ENCODE measurements around the gene OR10P1.
"Not testable (repeated sequence)": the region's sequence is repeated elsewhere in the genome, so short reads cannot be mapped to it uniquely, and the experiment has no call there.

The OR10P1 gene

DNA sequence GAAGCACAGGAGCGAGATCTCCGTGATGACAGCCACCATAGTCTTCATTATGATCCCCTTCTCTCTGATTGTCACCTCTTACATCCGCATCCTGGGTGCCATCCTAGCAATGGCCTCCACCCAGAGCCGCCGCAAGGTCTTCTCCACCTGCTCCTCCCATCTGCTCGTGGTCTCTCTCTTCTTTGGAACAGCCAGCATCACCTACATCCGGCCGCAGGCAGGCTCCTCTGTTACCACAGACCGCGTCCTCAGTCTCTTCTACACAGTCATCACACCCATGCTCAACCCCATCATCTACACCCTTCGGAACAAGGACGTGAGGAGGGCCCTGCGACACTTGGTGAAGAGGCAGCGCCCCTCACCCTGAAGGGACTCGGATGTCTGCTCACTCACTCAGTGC is 775 bp downstream of the OR10P1 start:
- TF ChIP-seq, protein P1, sequence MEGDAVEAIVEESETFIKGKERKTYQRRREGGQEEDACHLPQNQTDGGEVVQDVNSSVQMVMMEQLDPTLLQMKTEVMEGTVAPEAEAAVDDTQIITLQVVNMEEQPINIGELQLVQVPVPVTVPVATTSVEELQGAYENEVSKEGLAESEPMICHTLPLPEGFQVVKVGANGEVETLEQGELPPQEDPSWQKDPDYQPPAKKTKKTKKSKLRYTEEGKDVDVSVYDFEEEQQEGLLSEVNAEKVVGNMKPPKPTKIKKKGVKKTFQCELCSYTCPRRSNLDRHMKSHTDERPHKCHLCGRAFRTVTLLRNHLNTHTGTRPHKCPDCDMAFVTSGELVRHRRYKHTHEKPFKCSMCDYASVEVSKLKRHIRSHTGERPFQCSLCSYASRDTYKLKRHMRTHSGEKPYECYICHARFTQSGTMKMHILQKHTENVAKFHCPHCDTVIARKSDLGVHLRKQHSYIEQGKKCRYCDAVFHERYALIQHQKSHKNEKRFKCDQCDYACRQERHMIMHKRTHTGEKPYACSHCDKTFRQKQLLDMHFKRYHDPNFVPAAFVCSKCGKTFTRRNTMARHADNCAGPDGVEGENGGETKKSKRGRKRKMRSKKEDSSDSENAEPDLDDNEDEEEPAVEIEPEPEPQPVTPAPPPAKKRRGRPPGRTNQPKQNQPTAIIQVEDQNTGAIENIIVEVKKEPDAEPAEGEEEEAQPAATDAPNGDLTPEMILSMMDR (IDR thresholded peaks at IDR 0.05; ENCODE audit: borderline replicate concordance, insufficient read depth, low read depth, low read length) = no peak
- no peak overlapping the region for H3K4me3 ChIP-seq (ENCODE audit: low read depth, low read length)

DNA sequence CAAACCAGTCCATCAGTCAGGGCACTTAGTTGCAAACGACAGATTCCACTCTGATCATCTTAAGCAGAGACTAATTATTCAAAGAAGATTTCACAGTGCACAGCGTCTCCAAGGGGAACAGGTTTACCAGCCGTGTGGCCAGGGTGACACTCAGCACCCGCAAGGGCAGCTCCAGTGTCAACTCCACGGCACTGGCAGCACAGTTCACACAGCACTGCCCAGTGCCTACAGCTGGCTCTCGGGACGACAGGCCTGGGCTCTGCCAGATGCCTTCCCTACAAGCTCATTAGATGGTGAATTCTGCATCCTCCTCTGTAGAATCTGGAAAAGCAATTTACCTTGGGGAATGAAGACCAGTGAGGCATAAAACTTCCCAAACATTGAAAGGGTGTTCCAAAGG is 4.9 kb downstream of the OR10P1 start:
- H3K4me3 ChIP-seq (ENCODE audit: low read depth, low read length) = no peak overlapping the region
- TF ChIP-seq, protein P1 (IDR thresholded peaks at IDR 0.05; ENCODE audit: borderline replicate concordance, insufficient read depth, low read depth, low read length) = no peak

DNA sequence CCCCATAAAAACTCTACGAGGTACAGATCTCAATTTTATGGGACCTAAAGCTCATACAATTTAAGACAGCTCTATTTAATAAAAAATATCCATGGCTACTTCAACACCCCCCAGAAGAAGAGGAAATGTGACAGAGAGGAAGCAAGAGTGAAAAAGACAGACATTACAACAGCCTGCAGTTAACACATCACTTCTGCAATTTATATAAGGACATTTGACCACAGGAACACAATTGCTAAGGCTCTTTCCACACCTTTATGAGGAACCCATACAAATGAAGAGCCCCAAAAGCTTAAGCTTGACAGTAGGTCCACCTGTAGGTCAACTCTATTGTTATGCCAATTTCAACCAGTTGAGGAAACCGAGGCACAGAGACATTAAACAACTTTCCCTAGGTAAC is 5.6 kb downstream of the OR10P1 start:
- H3K4me3 ChIP-seq (ENCODE audit: low read depth, low read length) = no peak overlapping the region
- TF ChIP-seq, protein P1 (IDR thresholded peaks at IDR 0.05; ENCODE audit: borderline replicate concordance, insufficient read depth, low read depth, low read length) = no peak

DNA sequence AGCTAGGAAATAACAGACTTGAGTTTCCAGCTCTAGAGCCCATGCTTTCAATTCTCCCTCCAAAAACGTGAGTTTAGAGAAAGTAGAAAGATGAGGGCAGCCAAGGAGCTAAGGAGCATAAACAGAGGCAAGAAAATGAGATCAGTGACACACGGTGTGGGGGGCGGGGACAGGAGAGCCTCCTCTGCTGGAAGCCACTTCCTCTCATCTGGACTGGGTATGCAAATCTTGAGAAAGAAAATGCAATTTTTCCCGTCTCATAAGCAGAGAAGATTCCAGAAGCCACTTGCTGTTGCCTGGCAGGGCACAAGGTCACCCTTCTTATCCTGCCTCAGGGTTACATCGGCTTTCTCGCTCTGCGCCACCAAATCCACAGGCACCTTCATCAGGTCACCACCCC is 6.0 kb downstream of the OR10P1 start:
- TF ChIP-seq, protein P1 (IDR thresholded peaks at IDR 0.05; ENCODE audit: borderline replicate concordance, insufficient read depth, low read depth, low read length) = no peak
- H3K4me3 ChIP-seq (ENCODE audit: low read depth, low read length) = no peak overlapping the region

DNA sequence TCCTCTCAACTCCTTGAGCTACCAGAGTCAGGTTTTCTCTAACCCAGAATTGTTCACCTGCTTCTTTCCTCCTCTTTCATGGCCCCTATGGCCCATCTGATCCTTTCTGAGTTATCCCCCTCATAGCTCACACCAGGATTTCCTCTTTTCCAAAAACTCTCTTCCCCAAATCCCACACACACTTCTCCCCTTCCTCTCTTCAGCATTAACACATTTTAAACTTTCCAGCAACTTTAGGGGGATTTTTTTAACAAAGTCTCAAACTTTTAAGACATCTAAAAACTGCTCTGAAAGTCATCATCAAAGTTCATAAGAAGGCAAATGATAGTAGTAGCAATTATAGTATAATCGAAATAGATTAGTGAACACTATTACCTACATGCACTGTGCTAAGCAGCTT is 7.9 kb downstream of the OR10P1 start:
- H3K4me3 ChIP-seq (ENCODE audit: low read depth, low read length) = no peak overlapping the region
- TF ChIP-seq, protein P1 (IDR thresholded peaks at IDR 0.05; ENCODE audit: borderline replicate concordance, insufficient read depth, low read depth, low read length) = no peak

DNA sequence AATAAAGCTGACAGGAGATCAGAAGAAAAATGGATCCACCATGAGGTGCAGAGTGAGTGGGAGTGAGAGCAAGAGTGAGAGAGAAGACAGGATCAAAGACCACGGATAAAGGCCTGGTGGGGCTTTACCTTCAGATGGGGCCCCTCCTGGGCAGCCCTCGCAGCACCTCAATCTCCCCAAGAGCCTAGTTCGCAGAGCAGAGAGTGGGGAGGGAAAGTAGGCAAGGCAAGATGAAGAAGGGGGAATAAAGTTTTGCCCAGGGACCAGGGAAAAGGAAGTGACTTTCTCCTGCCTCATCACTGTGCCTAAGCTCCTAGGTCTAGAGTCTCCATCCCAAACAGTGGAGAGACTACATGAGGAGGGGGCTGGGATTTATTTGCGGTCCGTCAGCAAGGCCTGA is 10.3 kb downstream of the OR10P1 start:
- H3K4me3 ChIP-seq (ENCODE audit: low read depth, low read length) = no peak overlapping the region
- TF ChIP-seq, protein P1 (IDR thresholded peaks at IDR 0.05; ENCODE audit: borderline replicate concordance, insufficient read depth, low read depth, low read length) = no peak

DNA sequence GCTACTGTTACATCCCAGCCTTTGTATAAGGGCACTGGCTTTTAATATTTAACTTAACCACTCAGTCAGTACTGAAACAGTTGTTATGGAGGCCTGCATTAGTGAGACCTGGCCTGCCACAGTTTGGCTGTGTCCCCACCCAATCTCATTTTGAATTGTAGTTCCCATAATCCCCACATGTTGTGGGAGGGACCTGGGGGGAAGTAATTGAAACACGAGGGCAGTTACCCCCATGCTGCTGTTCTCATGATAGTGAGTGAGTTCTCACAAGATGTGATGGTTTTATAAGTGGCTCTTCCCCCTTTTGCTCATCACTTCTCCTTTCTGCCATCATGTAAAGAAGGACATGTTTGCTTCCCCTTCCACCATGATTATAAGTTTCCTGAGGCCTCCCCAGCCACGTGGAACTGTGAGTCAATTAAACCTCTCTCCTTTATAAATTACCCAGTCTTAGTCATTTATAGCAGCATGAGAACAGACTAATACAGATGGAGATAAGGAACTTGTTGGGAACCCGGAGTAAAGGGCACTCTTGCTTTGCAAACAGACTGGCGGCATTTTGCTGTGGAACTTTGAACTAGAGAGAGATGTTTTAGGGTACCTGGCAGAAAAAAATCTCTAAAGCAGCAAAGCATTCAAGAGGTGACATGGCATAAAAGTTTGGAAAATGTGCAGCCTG is 14.1 kb downstream of the OR10P1 start:
- H3K4me3 ChIP-seq (ENCODE audit: low read depth, low read length) = not testable (repeated sequence)

DNA sequence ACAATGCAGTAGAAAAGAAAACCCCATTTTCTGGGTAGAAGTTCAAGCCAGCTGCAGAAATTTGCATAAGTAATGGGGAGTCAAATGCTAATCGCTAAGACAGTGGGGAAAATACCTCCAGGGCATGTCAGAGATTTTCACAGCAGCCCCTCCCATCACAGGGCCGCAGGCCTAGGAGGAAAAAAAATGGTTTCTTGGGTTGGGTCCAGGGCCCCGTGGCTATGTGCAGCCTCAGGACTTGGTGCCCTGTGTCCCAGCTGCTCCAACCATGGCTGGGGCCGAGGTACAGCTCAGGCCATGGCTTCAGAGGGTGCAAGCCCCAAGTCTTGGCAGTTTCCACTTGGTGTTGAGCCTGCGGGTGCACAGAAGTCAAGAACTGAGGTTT is 14.6 kb downstream of the OR10P1 start:
- no peak overlapping the region for H3K4me3 ChIP-seq (ENCODE audit: low read depth, low read length)
- TF ChIP-seq, protein P1 (IDR thresholded peaks at IDR 0.05; ENCODE audit: borderline replicate concordance, insufficient read depth, low read depth, low read length) = no peak
